Caco-2 (cell line): ENCODE measurements around the gene NRN1L. TPM values are rescaled to one million over a fixed set of nuclear protein-coding genes. Genes with fewer than 3 reads are reported as not detected.

Source experiments
- BruUV-seq: library from RNA; stranded (reverse); fragments of 400-500 nt; replicated peaks from 2 replicates; lab custom pipeline; 2021; lab: Mats Ljungman, UMichigan
- CTCF ChIA-PET: fragments of 300-600 bp; sonication (Branson Sonifier 250); formaldehyde crosslinking; loops from one replicate; lab custom pipeline; 2022; ENCODE audit warnings: antibody characterized with exemption; lab: Charles Lee
- POLR2A ChIA-PET: fragments of 300-600 bp; sonication (Branson Sonifier 250); formaldehyde crosslinking; loops from one replicate; lab custom pipeline; 2022; ENCODE audit warnings: antibody characterized with exemption; lab: Charles Lee
- DNase-seq, 2 experiments: peaks; one replicate each; pipeline versions ENCODE4 v3.0.0 to v3.0.0-alpha.2; 2020 to 2022
- H3K27me3 ChIP-seq: replicated peaks from 2 replicates; pipeline ENCODE4 v1.6.0; 2011; ENCODE audit warnings: low read length; ENCODE audit not compliant: control insufficient read depth, insufficient read depth
- H3K36me3 ChIP-seq: 2 replicates; pipeline ENCODE4 v1.5.1; 2011; ENCODE audit warnings: low read length; ENCODE audit not compliant: control insufficient read depth, insufficient read depth
- H3K4me1 ChIP-seq: fragments of 250-450 bp; sonication (Bioruptor Pico); 2 replicates; pipeline ENCODE4 v1.5.1; 2020; ENCODE audit warnings: mild to moderate bottlenecking
- H3K4me3 ChIP-seq: 2 replicates; pipeline ENCODE4 v1.5.1; 2011; ENCODE audit warnings: low read depth, mild to moderate bottlenecking, control low read depth, low read length
- H3K9me3 ChIP-seq: fragments of 250-450 bp; sonication (Bioruptor Pico); 2 replicates; pipeline ENCODE4 v1.5.1; 2020; ENCODE audit warnings: mild to moderate bottlenecking, moderate library complexity
- H3K27ac Mint-ChIP-seq: one replicate; pipeline ENCODE4 v1.8.0; 2022; ENCODE audit warnings: mixed read lengths; ENCODE audit not compliant: unreplicated experiment
- H3K27me3 Mint-ChIP-seq: one replicate; pipeline ENCODE4 v1.8.0; 2022; ENCODE audit warnings: mixed read lengths; ENCODE audit not compliant: insufficient read depth, unreplicated experiment
- H3K36me3 Mint-ChIP-seq: one replicate; pipeline ENCODE4 v1.8.0; 2022; ENCODE audit warnings: mild to moderate bottlenecking, mixed read lengths; ENCODE audit not compliant: insufficient read depth, unreplicated experiment
- H3K4me1 Mint-ChIP-seq: one replicate; pipeline ENCODE4 v1.8.0; 2022; ENCODE audit warnings: low read depth, mixed read lengths; ENCODE audit not compliant: unreplicated experiment
- H3K4me3 Mint-ChIP-seq: one replicate; pipeline ENCODE4 v1.8.0; 2022; ENCODE audit warnings: mild to moderate bottlenecking, moderate library complexity, mixed read lengths; ENCODE audit not compliant: unreplicated experiment
- H3K9me3 Mint-ChIP-seq: one replicate; pipeline ENCODE4 v1.8.0; 2022; ENCODE audit warnings: mixed read lengths; ENCODE audit not compliant: unreplicated experiment
- CTCF ChIP-seq, 2 experiments: fragments of 200-600 bp in 1 of 2; IDR thresholded peaks; 1 replicate in 1 of 2; 2 replicates in 1 of 2; pipeline versions ENCODE4 v1.5.1 to v1.8.0; 2011 to 2022; ENCODE audit warnings: antibody characterized with exemption in 1 of 2, control low read depth in 1 of 2, inconsistent platforms in 1 of 2, low read depth in 1 of 2, low read length in 1 of 2, mild to moderate bottlenecking in 1 of 2, moderate library complexity in 1 of 2; ENCODE audit not compliant: insufficient read depth in 1 of 2, severe bottlenecking in 1 of 2, unreplicated experiment in 1 of 2
- intact Hi-C: fragments of 100-400 bp; cut with micrococcal nuclease; formaldehyde crosslinking; loops from one replicate; pipeline ENCODE4 v1.10.0; 2022; ENCODE audit not compliant: unreplicated experiment
- total RNA-seq: library from RNA; stranded (reverse); gene quantifications from 2 replicates; pipeline ENCODE4 v1.2.3, GENCODE V29; 2022

The NRN1L gene
- total RNA-seq, 1 experiment from 2014 or later, result 0.93 TPM

- Mint-ChIP-seq H3K4me3 (peak overlapping the region; percentile 61), H3K36me3 (peaks cover 69% of the 10 kb centered on the region), H3K27me3 (no peaks in the 10 kb centered on the region), H3K4me1 (peaks cover 37% of the 10 kb centered on the region), H3K27ac (peak overlapping the region; percentile 96), H3K9me3 (no peaks in the 10 kb centered on the region)
- BruUV-seq, result TSS peak; percentile 45
- ChIA-PET POLR2A (interaction anchor here (0.5 to 1.7 kb wide), 3 partner anchors 18 to 52 kb away, joined by 3 to 9 read pairs (median 4); no protein-coding TSS in a partner anchor), CTCF (interaction anchor here (0.5 to 5.0 kb wide), 26 partner anchors 9 to 637 kb away, joined by 3 to 47 read pairs (median 4); partner anchors contain the start of genes CTRL, EDC4, NUTF2 and PSKH1)
- Histone ChIP-seq H3K9me3 (no peaks in the 10 kb centered on the region), H3K36me3 (peaks cover 8% of the 10 kb centered on the region), H3K4me3 (no peak overlapping the region), H3K27me3 (no peaks in the 10 kb centered on the region), H3K4me1 (peaks cover 43% of the 10 kb centered on the region)
- peak; percentile 84 to 89 for DNase-seq
- peak in 1 of 2 experiments; percentile 7 for TF ChIP-seq CTCF (IDR thresholded peaks at IDR 0.05; ENCODE audit: insufficient read depth in 1 of 2, low read depth in 1 of 2, low read length in 1 of 2, severe bottlenecking in 1 of 2, unreplicated experiment in 1 of 2)
- intact Hi-C loops, result loop anchor here (1.0 kb wide), 2 partner anchors 10 to 45 kb away; partner anchors contain the start of gene EDC4
Measured at GRCh38 chr16:67883146-67883871, 1.4 kb upstream of the NRN1L start.

- Mint-ChIP-seq H3K4me1 (peaks cover 37% of the 10 kb centered on the region), H3K36me3 (peaks cover 63% of the 10 kb centered on the region), H3K9me3 (no peaks in the 10 kb centered on the region), H3K27ac (peak overlapping the region; percentile 96), H3K27me3 (no peaks in the 10 kb centered on the region), H3K4me3 (peak overlapping the region; percentile 61)
- H3K27me3 ChIP-seq, result no peaks in the 10 kb centered on the region
- peaks cover 8% of the 10 kb centered on the region for H3K36me3 ChIP-seq
- intact Hi-C loops, result loop anchor here (1.0 kb wide), 2 partner anchors 11 to 44 kb away; partner anchors contain the start of gene EDC4
- ChIA-PET CTCF (interaction anchor here (0.6 to 5.0 kb wide), 23 partner anchors 8 to 637 kb away, joined by 3 to 47 read pairs (median 5); partner anchors contain the start of genes CTRL, EDC4, NUTF2 and PSKH1), POLR2A (interaction anchor here (1.3 kb wide), 1 partner anchor 38 kb away, joined by 3 read pairs; no protein-coding TSS in a partner anchor)
- no peak overlapping the region for H3K4me3 ChIP-seq
- H3K4me1 ChIP-seq, result peaks cover 43% of the 10 kb centered on the region
- no TSS peak for BruUV-seq
- TF ChIP-seq CTCF (IDR thresholded peaks at IDR 0.05; ENCODE audit: insufficient read depth in 1 of 2, low read depth in 1 of 2, low read length in 1 of 2, severe bottlenecking in 1 of 2, unreplicated experiment in 1 of 2), result peak; percentile 89 to 92
- no peaks in the 10 kb centered on the region for H3K9me3 ChIP-seq
- peak; percentile 68 to 87 for DNase-seq
Measured at GRCh38 chr16:67883872-67884261, 818 bp upstream of the NRN1L start.

GRCh38 chr16:67885545-67885944 is 860 bp downstream of the NRN1L start:
- Histone ChIP-seq H3K27me3 (no peaks in the 10 kb centered on the region), H3K36me3 (peaks cover 8% of the 10 kb centered on the region), H3K4me1 (peaks cover 46% of the 10 kb centered on the region), H3K9me3 (no peaks in the 10 kb centered on the region), H3K4me3 (no peak overlapping the region)
- DNase-seq, result no peak
- ChIA-PET POLR2A (no interaction called here), CTCF (interaction anchor here (0.6 to 5.0 kb wide), 4 partner anchors 50 to 212 kb away, joined by 3 to 47 read pairs (median 4); partner anchors contain the start of gene PSMB10)
- intact Hi-C loops, result no loop called here
- Mint-ChIP-seq H3K9me3 (no peaks in the 10 kb centered on the region), H3K4me1 (peaks cover 31% of the 10 kb centered on the region), H3K36me3 (peaks cover 57% of the 10 kb centered on the region), H3K4me3 (no peak overlapping the region), H3K27me3 (no peaks in the 10 kb centered on the region), H3K27ac (peak overlapping the region; percentile 7)
- no peak for TF ChIP-seq CTCF (IDR thresholded peaks at IDR 0.05; ENCODE audit: insufficient read depth in 1 of 2, low read depth in 1 of 2, low read length in 1 of 2, severe bottlenecking in 1 of 2, unreplicated experiment in 1 of 2)
- BruUV-seq, result no TSS peak
